SK-N-SH treated with all-trans-retinoic acid at 6 μM for 48 hours (cell line): ENCODE measurements around the gene UNC13C.
"Not testable (repeated sequence)": the region's sequence is repeated elsewhere in the genome, so short reads cannot be mapped to it uniquely, and the experiment has no call there.

Experiments
- ATAC-seq: fragments of 200-7000 bp; cut with Tn5 transposase; 3 replicates; pipeline ENCODE4 v1.9.1; 2020; ENCODE audit warnings: mild to moderate bottlenecking, moderate library complexity
- ARNTL ChIP-seq: fragments of 450-650 bp; formaldehyde crosslinking; IDR thresholded peaks from 2 replicates; pipeline ENCODE4 v1.5.0; 2020; ENCODE audit warnings: low read depth, mild to moderate bottlenecking, moderate library complexity, borderline replicate concordance
- BACH2 ChIP-seq: fragments of 250-450 bp; sonication (Bioruptor Pico); IDR thresholded peaks from 2 replicates; pipeline ENCODE4 v1.9.0; 2021; ENCODE audit warnings: mild to moderate bottlenecking, borderline replicate concordance
- GLIS3 ChIP-seq: fragments of 250-450 bp; sonication (Bioruptor Pico); IDR thresholded peaks from 2 replicates; pipeline ENCODE4 v1.5.0; 2020; ENCODE audit warnings: mild to moderate bottlenecking, moderate library complexity
- ISL1 ChIP-seq: fragments of 250-450 bp; sonication (Bioruptor Pico); IDR thresholded peaks from 2 replicates; pipeline ENCODE4 v2.1.2; 2022; ENCODE audit warnings: mild to moderate bottlenecking, moderate library complexity
- OSR1 ChIP-seq: fragments of 250-450 bp; sonication (Bioruptor Pico); IDR thresholded peaks from 2 replicates; pipeline ENCODE4 v1.8.0; 2022; ENCODE audit warnings: moderate library complexity, mild to moderate bottlenecking, inconsistent platforms
- PPARA ChIP-seq: fragments of 250-450 bp; sonication (Bioruptor Pico); IDR thresholded peaks from 2 replicates; pipeline ENCODE4 v1.5.0; 2020; ENCODE audit warnings: mild to moderate bottlenecking, borderline replicate concordance
- RARB ChIP-seq: fragments of 250-450 bp; sonication (Bioruptor Pico); IDR thresholded peaks from 2 replicates; pipeline ENCODE4 v1.8.0; 2021; ENCODE audit warnings: mild to moderate bottlenecking, moderate library complexity
- SNAI2 ChIP-seq: fragments of 250-450 bp; sonication (Bioruptor Pico); IDR thresholded peaks from 2 replicates; pipeline ENCODE4 v1.5.0; 2020; ENCODE audit warnings: mild to moderate bottlenecking, moderate library complexity
- TCF4 ChIP-seq: fragments of 250-450 bp; sonication (Bioruptor Pico); IDR thresholded peaks from 2 replicates; pipeline ENCODE4 v1.8.0; 2021; ENCODE audit warnings: mild to moderate bottlenecking, moderate library complexity, borderline replicate concordance
- TOX ChIP-seq: fragments of 250-450 bp; sonication (Bioruptor Pico); IDR thresholded peaks from 2 replicates; pipeline ENCODE4 v1.8.0; 2021; ENCODE audit warnings: mild to moderate bottlenecking, moderate library complexity, borderline replicate concordance
- ZC3H10 ChIP-seq: fragments of 250-450 bp; sonication (Bioruptor Pico); IDR thresholded peaks from 2 replicates; pipeline ENCODE4 v1.5.1; 2021; ENCODE audit warnings: mild to moderate bottlenecking, moderate library complexity
- ZFP3 ChIP-seq: fragments of 250-450 bp; sonication (Bioruptor Pico); IDR thresholded peaks from 2 replicates; pipeline ENCODE4 v1.5.0; 2020; ENCODE audit warnings: mild to moderate bottlenecking, moderate library complexity
- ZFP30 ChIP-seq: fragments of 450-650 bp; formaldehyde crosslinking; IDR thresholded peaks from 2 replicates; pipeline ENCODE4 v1.5.0; 2022; ENCODE audit warnings: mild to moderate bottlenecking, moderate library complexity
- ZNF565 ChIP-seq: fragments of 450-650 bp; formaldehyde crosslinking; conservative IDR thresholded peaks from 2 replicates; pipeline ENCODE4 v1.5.0; 2020; ENCODE audit warnings: low read depth, mild to moderate bottlenecking, moderate library complexity
- ZNF70 ChIP-seq: fragments of 450-650 bp; formaldehyde crosslinking; IDR thresholded peaks from 2 replicates; pipeline ENCODE4 v1.5.0; 2020; ENCODE audit warnings: mild to moderate bottlenecking, moderate library complexity
- ZNF8 ChIP-seq: fragments of 450-650 bp; formaldehyde crosslinking; IDR thresholded peaks from 2 replicates; pipeline ENCODE4 v1.5.0; 2020; ENCODE audit warnings: mild to moderate bottlenecking, moderate library complexity
- TF ChIP-seq, protein P1 (sequence below): fragments of 250-450 bp; sonication (Bioruptor Pico); IDR thresholded peaks from 2 replicates; pipeline ENCODE4 v1.5.1; 2020; ENCODE audit warnings: low read depth, mild to moderate bottlenecking, moderate library complexity
- TF ChIP-seq, protein P2 (sequence below): fragments of 250-450 bp; sonication (Bioruptor Pico); IDR thresholded peaks from 2 replicates; pipeline ENCODE4 v1.8.0; 2021; ENCODE audit warnings: low read depth, mild to moderate bottlenecking, moderate library complexity, borderline replicate concordance
- TF ChIP-seq, protein P3 (sequence below): fragments of 250-450 bp; sonication (Bioruptor Pico); IDR thresholded peaks from 2 replicates; pipeline ENCODE4 v1.5.0; 2020; ENCODE audit warnings: mild to moderate bottlenecking, moderate library complexity
- TF ChIP-seq, protein P4 (sequence below): fragments of 250-450 bp; sonication (Bioruptor Pico); IDR thresholded peaks from 2 replicates; pipeline ENCODE4 v1.8.0; 2020; ENCODE audit warnings: mild to moderate bottlenecking, moderate library complexity, borderline replicate concordance

Gene UNC13C

DNA sequence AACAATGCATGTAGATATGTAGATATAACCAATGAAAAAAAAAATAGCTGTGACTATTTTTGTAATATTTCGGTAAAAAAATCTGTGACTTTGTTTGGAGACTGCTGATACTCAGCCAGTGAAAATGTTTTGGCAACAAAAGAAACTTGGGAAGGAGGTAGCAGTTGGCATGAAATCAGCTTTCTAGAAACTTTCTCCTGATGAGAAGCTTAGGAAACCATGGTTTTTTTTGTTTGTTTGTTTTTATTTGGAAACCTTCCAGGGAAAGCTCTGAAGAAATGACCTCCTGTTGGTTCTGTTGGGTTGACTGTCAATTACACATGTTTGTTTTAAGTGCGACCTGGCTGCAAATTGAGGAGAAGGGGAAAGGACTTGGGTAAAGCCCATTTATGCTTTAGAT is 445.9 kb downstream of the UNC13C start:
- ATAC-seq: no peak
- TF ChIP-seq TCF4 (no peak), TOX (no peak), ZFP30 (no peak), ZNF565 (no peak), PPARA (CRISPR knock-in tag) (no peak), ZNF70 (CRISPR knock-in tag) (no peak), ARNTL (no peak), GLIS3 (CRISPR knock-in tag) (no peak), BACH2 (no peak), SNAI2 (CRISPR knock-in tag) (no peak), ZC3H10 (CRISPR knock-in tag) (no peak), OSR1 (CRISPR knock-in tag) (no peak), ISL1 (CRISPR knock-in tag) (no peak), RARB (CRISPR knock-in tag) (no peak), ZNF8 (CRISPR knock-in tag) (no peak)
- TF ChIP-seq, protein P1, sequence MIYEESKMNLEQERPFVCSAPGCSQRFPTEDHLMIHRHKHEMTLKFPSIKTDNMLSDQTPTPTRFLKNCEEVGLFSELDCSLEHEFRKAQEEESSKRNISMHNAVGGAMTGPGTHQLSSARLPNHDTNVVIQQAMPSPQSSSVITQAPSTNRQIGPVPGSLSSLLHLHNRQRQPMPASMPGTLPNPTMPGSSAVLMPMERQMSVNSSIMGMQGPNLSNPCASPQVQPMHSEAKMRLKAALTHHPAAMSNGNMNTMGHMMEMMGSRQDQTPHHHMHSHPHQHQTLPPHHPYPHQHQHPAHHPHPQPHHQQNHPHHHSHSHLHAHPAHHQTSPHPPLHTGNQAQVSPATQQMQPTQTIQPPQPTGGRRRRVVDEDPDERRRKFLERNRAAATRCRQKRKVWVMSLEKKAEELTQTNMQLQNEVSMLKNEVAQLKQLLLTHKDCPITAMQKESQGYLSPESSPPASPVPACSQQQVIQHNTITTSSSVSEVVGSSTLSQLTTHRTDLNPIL (CRISPR knock-in tag): no peak
- TF ChIP-seq, protein P2, sequence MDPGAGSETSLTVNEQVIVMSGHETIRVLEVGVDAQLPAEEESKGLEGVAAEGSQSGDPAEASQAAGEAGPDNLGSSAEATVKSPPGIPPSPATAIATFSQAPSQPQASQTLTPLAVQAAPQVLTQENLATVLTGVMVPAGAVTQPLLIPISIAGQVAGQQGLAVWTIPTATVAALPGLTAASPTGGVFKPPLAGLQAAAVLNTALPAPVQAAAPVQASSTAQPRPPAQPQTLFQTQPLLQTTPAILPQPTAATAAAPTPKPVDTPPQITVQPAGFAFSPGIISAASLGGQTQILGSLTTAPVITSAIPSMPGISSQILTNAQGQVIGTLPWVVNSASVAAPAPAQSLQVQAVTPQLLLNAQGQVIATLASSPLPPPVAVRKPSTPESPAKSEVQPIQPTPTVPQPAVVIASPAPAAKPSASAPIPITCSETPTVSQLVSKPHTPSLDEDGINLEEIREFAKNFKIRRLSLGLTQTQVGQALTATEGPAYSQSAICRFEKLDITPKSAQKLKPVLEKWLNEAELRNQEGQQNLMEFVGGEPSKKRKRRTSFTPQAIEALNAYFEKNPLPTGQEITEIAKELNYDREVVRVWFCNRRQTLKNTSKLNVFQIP (CRISPR knock-in tag): no peak
- TF ChIP-seq, protein P3, sequence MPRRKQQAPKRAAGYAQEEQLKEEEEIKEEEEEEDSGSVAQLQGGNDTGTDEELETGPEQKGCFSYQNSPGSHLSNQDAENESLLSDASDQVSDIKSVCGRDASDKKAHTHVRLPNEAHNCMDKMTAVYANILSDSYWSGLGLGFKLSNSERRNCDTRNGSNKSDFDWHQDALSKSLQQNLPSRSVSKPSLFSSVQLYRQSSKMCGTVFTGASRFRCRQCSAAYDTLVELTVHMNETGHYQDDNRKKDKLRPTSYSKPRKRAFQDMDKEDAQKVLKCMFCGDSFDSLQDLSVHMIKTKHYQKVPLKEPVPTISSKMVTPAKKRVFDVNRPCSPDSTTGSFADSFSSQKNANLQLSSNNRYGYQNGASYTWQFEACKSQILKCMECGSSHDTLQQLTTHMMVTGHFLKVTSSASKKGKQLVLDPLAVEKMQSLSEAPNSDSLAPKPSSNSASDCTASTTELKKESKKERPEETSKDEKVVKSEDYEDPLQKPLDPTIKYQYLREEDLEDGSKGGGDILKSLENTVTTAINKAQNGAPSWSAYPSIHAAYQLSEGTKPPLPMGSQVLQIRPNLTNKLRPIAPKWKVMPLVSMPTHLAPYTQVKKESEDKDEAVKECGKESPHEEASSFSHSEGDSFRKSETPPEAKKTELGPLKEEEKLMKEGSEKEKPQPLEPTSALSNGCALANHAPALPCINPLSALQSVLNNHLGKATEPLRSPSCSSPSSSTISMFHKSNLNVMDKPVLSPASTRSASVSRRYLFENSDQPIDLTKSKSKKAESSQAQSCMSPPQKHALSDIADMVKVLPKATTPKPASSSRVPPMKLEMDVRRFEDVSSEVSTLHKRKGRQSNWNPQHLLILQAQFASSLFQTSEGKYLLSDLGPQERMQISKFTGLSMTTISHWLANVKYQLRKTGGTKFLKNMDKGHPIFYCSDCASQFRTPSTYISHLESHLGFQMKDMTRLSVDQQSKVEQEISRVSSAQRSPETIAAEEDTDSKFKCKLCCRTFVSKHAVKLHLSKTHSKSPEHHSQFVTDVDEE: no peak
- TF ChIP-seq, protein P4, sequence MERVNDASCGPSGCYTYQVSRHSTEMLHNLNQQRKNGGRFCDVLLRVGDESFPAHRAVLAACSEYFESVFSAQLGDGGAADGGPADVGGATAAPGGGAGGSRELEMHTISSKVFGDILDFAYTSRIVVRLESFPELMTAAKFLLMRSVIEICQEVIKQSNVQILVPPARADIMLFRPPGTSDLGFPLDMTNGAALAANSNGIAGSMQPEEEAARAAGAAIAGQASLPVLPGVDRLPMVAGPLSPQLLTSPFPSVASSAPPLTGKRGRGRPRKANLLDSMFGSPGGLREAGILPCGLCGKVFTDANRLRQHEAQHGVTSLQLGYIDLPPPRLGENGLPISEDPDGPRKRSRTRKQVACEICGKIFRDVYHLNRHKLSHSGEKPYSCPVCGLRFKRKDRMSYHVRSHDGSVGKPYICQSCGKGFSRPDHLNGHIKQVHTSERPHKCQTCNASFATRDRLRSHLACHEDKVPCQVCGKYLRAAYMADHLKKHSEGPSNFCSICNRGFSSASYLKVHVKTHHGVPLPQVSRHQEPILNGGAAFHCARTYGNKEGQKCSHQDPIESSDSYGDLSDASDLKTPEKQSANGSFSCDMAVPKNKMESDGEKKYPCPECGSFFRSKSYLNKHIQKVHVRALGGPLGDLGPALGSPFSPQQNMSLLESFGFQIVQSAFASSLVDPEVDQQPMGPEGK (CRISPR knock-in tag): no peak

DNA sequence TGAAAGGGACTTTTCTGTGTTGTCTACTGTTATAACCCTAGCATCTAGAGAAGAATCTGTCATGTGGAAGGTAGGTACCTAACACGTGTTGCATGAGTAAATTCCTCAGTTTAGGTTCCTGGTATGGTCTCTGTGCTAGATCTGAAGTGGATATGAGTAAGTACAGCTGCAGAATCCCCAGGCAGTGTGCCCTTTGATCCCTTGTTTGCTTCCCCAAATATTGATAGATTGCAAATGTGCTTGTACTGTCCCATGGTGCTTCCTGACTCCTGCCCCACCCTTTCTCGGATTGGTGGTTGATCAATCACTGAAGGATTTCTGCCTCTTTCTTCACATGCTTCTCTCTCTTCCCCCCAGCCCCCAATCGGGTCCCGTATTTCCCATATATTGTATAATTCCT is 450.4 kb downstream of the UNC13C start:
- ATAC-seq: no peak

DNA sequence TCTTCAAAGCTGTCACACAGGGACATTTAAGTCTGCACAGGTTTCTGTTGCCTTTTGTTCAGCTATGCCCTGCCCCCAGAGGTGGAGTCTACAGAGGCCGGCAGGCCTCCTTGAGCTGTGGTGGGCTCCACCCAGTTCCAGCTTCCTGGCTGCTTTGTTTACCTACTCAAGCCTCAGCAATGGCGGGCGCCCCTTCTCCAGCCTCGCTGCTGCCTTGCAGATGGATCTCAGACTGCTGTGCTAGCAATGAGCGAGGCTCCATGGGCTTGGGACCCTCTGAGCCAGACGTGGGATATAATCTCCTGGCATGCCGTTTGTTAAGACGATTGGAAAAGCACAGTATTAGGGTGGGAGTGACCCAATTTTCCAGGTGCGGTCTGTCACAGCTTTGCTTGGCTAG is 472.0 kb downstream of the UNC13C start:
- not testable (repeated sequence) for ATAC-seq

More for the DNA sequence above, 450.4 kb downstream of the UNC13C start:
- TF ChIP-seq RARB (CRISPR knock-in tag) (no peak), BACH2 (no peak), PPARA (CRISPR knock-in tag) (no peak), ARNTL (no peak), ZFP3 (CRISPR knock-in tag) (no peak), ZFP30 (no peak), ISL1 (CRISPR knock-in tag) (no peak), SNAI2 (CRISPR knock-in tag) (no peak), ZNF70 (CRISPR knock-in tag) (no peak), TOX (no peak), GLIS3 (CRISPR knock-in tag) (no peak), TCF4 (no peak)
- TF ChIP-seq, protein P4 (CRISPR knock-in tag): no peak
- TF ChIP-seq, protein P3: no peak
